Measurements from ENCODE around the gene ALK.

Gene ALK

DNA sequence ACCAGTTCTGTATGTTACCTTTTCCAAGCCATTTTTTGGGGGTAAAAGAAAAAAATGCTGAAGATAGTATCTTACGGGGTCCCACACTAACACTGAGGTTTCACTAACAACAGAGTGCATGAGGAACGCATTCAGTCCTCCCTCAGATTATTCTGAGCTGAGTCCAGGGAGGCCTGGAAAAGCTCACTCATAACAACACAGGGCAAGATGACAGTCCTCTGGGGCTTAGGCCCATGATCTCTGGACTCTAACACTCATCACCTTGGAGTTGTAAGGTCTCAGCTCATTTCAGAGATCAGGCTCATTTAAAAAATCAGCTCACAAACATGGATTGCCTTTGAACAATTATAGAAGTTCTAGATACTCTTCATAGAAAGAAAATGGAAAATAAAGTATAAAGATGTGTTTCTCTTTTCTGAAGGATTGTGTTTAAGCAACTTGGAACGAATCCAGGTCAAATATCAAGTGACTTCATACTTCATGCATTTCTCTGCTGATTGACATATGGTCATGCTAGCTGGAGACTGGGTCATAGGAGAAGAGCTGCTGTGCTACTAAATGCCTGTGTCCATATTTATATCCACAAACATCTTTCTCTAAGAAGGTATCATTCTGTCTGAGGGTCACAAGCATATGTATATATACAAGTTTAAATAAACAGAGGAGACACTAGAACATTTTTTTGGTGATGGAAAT is 265.8 kb downstream of the ALK start:
- DNase-seq (ENCODE audit: low read depth in 2 of 2), result no peak

- no peak for DNase-seq (ENCODE audit: low read depth in 2 of 2)
These were observed 270.7 kb downstream of the ALK start for GRCh38 chr2:29650631-29651097.

DNA sequence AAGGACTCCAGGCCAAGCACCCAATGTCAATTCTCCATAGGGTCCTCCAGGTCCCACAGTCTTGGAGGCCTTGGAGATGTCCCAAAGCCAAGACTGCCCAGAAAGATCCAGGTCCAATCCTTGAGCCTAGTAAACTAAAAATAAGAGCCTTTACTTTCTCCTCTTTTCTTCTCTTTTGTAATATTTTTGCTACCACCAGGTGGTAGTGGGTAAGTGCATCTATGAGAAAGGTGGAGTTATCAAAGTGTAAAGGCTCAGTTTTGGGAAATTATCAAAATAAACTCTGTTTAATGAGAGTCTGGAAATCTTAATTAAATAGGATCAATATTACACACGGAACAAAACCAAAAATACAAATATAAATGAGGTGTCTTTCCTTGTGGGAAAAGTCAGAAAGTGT is 276.4 kb downstream of the ALK start:
- no peak for DNase-seq (ENCODE audit: low read depth in 2 of 2)

DNA sequence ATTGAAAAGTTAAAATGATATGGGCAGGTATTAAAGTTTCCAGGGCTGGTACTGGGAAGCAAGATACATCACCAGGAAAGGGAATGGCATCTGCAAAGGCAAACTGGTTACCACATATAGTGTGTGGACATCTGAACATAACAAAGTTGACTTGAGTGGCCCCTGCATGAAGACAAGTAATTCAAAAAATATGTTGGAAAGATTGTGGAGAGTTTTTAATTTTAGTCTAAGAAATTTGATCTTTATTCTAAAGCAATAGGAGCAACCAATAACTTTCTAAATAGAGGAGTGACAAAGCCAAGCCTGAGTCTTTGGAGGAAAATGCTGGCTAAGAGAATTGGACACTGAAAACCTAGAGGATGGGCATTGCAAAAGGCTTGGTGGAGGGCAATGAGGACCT is 278.2 kb downstream of the ALK start:
- no peak for DNase-seq (ENCODE audit: low read depth in 2 of 2)

- no peak for DNase-seq (ENCODE audit: low read depth in 2 of 2)
These were observed 281.0 kb downstream of the ALK start for GRCh38 chr2:29640360-29640759.

GRCh38 chr2:29638641-29639040 is 282.7 kb downstream of the ALK start:
- no peak for DNase-seq (ENCODE audit: low read depth in 2 of 2)

DNA sequence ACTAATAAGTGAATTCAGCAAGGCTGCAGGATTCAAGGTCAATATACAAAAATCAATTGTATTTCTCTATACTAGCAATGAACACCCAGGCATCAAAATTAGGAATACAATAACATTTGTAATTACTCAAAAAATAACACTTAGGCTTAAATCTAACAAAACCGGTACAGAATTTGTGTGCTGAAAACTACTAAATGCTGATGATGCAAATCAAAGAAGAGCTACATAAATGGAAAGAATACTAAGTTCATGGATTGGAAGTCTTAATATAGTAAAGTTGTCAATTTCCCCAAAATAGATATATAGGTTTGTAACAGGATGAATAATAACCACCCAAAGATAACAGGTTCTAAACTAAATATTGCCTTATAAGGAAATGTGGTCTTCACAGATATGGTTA is 286.5 kb downstream of the ALK start:
- DNase-seq (ENCODE audit: low read depth in 2 of 2), result no peak

DNA sequence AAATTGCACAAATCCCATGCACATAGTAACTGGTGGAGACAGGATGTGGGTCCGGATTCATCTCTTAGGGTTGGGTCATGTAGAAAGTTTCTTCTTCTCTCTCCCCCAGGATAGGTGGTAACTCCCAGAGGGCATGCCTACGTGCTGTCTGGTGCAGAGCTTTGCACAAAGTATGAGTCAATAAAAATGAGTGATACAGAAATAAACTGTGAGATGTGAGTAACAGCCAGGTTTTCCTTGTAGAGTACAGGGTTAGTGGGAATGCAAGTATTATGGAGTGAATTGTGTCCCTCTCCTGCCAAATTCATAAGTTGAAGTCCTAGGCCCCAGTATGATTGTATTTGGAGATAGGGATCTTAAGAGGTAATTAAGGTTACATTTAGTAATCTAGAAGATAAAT is 289.4 kb downstream of the ALK start:
- DNase-seq (ENCODE audit: low read depth in 2 of 2), result no peak

- no peak for DNase-seq (ENCODE audit: low read depth in 2 of 2)
These were observed 291.9 kb downstream of the ALK start for GRCh38 chr2:29629495-29629894.

- DNase-seq (ENCODE audit: low read depth in 2 of 2), result no peak
These were observed 292.5 kb downstream of the ALK start for GRCh38 chr2:29628862-29629261.

- DNase-seq (ENCODE audit: low read depth in 2 of 2), result no peak
These were observed 293.2 kb downstream of the ALK start for GRCh38 chr2:29628108-29628745.

DNA sequence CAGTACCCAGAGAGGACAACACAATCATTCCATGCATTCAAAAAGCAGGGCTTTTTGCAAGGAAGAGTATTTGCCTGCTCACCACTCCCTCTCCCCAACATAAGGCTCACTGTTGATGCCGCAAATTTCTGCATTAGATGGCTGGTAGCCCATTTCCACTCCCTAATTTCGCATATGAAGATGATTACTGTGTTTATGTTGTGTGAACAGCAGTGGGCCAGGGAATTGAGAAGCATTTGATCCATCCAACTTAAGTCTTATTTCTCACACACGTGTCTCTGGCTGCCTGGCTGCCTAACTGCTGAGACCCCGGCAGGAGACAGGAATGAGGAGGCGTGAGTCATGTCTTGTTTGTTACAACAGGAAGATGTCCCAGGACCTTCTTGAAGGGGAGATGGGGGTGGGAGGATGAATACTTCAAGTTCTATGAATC is 294.1 kb downstream of the ALK start:
- DNase-seq (ENCODE audit: low read depth in 2 of 2), result no peak

DNA sequence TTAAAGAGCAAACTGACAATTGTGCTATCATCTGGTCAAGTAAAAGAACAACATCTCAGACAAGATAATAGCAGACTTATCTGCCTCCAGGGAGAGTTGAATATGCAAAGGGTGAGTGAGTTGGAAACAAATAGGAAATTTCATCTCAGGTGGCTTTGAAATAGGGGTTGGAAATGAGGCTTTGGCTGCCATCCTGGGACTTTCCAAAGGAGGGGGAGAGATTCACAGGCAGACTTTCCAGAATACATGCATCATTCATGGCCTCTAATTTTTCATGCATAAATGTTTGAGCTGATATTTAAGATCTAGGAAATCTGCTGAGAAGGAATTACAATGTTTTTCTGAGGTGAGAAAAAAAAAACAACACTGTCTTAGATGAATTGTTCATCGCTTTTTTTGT is 300.5 kb downstream of the ALK start:
- no peak for DNase-seq (ENCODE audit: low read depth in 2 of 2)

GRCh38 chr2:29619689-29620088 is 301.7 kb downstream of the ALK start:
- no peak for DNase-seq (ENCODE audit: low read depth in 2 of 2)

DNA sequence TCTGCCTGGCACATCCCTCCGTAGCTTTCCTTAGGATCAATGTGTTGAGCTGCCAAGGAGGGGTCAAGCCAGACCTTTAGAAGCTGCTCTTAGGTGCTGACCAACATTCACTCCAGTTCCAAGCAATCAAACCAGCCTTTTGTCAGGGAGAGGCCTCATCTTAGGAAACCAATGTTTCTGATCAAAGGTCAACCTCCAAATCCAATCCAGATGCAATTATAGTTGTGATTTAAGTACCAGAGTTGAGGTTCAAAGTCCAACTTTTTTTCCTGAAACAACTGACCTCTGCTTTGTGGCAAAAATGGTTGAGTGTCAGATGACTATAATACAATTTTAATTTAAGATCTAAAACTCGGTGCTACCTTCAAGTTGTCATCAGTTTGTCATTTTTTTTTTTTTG is 303.4 kb downstream of the ALK start:
- no peak for DNase-seq (ENCODE audit: low read depth in 2 of 2)

DNA sequence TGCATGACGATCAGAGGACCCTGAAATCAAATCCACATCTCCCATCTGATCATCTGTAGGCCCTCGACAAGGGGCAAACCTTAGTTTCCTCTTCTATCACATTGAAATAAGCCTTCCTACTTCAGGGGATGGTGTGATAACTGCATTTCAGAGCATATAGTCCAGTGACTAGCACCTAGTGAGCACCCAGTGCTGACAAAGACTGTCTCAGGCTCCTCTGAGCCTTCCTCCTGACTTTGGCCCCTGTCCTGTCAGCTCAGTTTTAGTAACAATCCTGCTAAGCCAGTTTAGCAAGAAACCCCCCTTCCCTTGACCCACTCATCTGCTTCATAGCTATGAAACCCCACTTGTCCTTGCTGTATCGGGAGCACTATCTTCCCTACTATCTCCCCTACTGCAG is 304.0 kb downstream of the ALK start:
- DNase-seq (ENCODE audit: low read depth in 2 of 2), result no peak

- DNase-seq (ENCODE audit: low read depth in 2 of 2), result no peak
These were observed 304.8 kb downstream of the ALK start for GRCh38 chr2:29616569-29616968.

DNA sequence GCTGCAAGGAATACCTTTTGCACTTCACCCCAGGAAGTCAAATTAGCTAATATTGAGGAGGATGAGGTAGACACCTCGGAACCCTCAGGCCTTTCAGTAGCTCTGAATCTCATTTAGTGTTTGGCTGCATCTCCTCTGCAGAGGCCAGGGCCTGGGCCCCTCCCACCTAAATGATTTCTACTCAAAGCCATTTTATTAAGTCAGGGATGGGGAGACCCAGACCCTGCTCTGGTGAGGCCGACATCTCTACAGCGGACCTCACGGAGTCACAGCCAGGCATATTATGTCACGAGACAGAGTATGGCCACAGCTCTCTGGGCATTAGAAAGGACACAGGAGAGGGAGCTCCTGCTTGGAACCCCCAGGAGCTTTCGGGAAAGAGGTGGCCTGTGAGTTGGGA is 305.5 kb downstream of the ALK start:
- DNase-seq (ENCODE audit: low read depth in 2 of 2), result no peak

DNA sequence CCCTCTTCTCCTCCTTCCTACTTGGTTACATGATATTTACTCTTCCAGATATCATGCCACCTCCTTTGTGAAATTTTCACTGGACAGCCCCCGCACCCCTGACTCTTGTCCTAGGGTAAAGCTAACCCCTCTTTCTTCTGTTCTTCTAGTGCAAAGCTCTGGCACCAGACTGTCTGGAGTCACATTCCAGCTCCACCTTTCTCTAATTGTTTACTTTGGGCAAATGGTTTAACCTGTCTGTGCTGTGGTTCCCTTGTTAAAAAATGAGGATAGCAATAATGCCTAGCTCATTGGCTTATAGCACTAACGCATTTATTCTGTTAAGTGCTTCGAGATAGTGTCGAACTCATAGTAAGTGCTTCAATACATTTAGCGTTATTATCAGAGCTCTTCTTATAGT is 306.2 kb downstream of the ALK start:
- no peak for DNase-seq (ENCODE audit: low read depth in 2 of 2)

- DNase-seq (ENCODE audit: low read depth in 2 of 2), result no peak
These were observed 307.0 kb downstream of the ALK start for GRCh38 chr2:29614295-29614830.

DNA sequence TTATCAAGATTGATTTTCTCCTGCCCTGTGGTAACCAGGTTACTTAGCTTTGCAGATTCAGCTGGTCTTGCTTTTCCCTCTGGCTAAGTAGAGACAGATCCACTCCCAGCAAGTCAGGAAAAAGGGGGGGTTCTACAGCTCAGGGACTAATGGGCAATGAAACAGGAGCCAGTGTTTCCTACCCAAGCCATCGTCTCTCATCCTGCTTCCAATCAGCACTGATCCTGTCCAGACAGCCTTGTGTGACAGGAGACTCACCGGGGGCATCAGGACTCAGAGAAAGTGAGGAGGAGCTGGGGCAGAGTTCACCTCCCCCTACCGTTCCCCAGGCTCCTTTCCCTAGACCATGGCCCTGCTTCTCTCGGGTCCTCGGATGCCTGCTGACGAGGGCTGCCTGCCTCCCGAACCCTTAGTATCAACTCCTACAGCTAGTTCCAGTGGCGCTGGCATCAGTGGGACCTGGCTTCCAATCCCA is 307.6 kb downstream of the ALK start:
- DNase-seq (ENCODE audit: low read depth in 2 of 2), result no peak

DNA sequence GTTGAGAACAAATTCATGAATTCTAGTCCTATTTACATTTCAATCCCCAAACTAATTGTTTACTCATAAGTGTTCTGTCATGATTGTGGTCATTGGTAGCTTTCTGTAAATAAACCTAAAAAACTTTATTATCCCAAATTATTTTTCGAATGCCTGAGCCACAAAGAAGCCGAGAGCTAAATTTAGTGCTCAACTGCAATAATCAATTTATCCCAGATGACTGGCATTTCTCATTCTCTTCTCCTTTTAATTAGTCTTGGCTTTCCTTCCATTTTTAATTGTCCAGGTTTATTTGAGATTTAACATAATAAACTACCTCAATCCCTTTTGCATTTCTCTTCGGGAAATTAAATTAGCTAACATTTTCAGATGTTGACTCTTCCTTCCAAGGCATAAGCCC is 308.3 kb downstream of the ALK start:
- DNase-seq (ENCODE audit: low read depth in 2 of 2), result no peak

DNA sequence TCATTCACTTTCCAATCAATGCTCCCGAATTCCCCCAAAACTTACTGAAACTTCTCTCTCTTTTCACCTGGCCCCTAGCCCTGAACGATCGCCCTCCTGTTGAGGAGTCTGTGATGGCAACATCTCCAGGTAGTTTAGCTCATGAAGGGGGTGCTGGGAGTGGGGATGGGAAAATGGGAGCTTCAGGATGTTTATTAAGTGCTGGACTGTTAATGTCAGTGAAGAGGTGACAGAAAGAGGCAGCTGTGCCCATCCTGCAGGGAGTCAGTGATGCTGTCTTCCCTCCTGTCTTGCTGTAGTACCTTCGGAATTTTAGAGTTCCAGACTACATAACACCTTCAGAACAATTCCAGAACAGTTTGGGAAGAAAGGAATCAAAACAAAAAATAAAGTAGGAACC is 308.8 kb downstream of the ALK start:
- no peak for DNase-seq (ENCODE audit: low read depth in 2 of 2)
